Measurements from ENCODE around the gene BRMS1.

DNA sequence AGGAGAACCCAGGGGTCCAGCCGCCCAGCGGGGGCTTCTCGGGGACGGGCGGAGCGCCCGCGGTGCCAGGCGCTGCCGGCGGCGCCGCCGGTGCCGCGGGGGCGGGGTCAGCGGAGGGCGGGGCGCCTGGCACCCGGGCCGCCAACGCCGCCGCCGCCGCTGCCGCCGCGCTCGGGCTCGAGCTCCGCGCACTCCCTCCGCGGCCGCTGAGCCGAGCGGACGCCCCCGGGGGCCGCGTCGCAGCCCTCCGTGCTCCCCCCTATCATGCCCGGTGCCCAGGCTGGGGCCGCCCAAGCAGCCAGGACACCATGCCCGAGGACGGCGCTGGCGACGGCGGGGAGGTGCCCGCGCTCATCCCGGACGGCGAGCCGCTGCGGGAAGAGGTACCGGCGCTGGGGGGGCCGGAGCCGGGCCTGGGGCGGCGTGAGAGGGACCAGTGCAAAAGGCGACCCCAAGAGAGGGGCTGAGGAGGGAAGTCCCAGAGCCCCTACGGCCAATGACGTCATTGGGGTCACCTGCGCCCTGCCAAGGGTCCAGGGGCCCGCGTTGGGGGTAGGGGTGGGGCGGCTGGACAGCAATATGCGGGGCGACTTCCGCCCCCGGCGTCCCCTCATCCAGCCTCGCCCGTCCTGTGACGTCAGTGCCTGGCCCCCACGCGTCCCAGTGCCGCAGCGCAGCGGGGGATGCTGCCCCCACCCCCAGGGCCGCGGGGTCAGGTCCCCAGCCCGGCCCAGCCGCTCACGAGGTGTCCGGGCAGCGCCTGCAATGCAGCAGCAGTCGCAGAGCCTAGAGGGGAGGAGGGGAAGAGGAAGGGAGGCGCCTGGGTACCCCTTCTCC, 53.0 kb downstream of the BRMS1 start, which contains the start of gene TMEM151A:
- TF ChIP-seq, protein P1, sequence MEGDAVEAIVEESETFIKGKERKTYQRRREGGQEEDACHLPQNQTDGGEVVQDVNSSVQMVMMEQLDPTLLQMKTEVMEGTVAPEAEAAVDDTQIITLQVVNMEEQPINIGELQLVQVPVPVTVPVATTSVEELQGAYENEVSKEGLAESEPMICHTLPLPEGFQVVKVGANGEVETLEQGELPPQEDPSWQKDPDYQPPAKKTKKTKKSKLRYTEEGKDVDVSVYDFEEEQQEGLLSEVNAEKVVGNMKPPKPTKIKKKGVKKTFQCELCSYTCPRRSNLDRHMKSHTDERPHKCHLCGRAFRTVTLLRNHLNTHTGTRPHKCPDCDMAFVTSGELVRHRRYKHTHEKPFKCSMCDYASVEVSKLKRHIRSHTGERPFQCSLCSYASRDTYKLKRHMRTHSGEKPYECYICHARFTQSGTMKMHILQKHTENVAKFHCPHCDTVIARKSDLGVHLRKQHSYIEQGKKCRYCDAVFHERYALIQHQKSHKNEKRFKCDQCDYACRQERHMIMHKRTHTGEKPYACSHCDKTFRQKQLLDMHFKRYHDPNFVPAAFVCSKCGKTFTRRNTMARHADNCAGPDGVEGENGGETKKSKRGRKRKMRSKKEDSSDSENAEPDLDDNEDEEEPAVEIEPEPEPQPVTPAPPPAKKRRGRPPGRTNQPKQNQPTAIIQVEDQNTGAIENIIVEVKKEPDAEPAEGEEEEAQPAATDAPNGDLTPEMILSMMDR (IDR thresholded peaks at IDR 0.05; ENCODE audit: low read length) = no peak
- no peak for TF ChIP-seq EZH2 (IDR thresholded peaks at IDR 0.05; ENCODE audit: borderline replicate concordance, low read length)
